ENCODE measurements around the gene NAA10.
A peak's percentile ranks its signal among the peaks of the same experiment; 100 is the strongest.

Gene NAA10

GRCh38 chrX:153926858-153927671, 7.8 kb downstream of the NAA10 start:
- DNase-seq = peak; percentile 71

DNA sequence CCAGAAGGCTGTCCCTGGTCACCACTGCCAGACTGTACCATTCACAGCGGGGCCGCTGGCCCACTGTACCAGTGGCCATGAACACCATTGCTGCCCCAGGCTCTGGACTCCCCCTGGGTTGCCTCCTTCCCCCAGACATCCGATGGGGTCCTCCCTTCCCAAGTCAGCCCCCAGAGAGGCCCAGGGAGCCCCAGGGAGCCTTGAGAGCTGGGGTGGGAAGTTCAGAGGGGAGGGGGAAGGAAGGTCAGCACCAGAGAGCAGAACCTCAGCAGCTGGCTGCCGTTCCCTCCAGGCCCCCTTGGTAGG, 8.3 kb downstream of the NAA10 start:
- DNase-seq = no peak

DNA sequence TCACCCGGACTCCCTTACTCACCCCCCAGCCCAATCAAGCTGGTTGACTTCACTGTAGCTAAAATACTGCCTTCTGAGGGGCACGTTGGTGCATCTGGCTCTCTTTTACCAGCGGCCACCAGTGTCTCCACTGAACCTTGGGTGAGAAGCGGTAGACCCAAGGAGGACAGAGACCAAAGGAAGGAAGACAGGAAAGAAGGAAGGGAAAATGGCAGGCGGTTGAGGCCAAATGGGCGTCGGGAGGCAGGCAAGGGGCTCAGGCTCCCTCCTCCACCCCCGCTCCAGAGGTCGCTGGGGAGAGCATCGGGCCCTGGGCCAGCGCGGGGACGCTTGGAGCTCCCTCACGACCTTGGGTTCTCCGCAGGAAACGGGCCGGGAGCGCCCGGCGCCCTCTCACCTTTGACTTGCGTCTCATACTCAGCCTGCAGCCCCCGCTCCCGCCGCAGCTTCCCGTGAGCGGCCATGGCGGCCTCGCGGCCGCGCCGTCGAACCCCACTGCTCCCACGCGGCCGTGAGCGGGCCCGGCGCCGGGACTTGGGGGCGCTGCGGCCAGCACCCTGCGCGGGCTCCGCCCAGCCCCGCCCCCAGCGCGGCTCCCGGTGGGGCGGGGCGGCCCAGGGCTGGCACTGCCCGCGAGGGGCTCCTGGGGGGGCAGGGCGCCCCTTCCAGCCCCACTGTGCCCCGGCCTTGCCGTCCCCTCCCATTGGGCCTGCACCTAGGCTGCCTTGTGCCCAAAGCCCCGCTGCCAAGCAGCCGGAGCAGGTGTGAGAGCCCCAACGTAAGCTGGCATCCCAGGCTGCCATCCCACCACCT, 8.9 kb downstream of the NAA10 start, which contains the start of gene ARHGAP4:
TSS of gene ARHGAP4 (minus strand) at position 526 of the 813 bp plus-strand sequence. CDS start at position 464, 62 bp downstream.
- DNase-seq = no peak

DNA sequence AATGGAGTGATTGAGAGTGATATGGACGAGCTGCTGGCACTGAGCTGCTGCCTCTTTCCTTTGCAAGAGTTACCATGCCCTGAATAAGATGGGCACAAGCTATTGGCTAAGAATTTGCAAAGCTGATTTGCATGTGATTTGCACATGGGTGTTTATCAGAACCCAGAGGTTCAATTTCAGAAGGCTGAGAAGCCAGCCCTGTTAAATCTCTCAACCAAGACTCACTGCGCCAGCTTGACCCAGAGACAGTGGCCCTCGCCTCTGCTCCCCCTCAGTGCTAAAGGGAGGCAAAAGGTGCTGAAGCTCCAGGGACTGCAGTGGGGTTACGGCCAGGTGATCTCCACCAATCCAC, 9.5 kb downstream of the NAA10 start:
- no peak for DNase-seq

DNA sequence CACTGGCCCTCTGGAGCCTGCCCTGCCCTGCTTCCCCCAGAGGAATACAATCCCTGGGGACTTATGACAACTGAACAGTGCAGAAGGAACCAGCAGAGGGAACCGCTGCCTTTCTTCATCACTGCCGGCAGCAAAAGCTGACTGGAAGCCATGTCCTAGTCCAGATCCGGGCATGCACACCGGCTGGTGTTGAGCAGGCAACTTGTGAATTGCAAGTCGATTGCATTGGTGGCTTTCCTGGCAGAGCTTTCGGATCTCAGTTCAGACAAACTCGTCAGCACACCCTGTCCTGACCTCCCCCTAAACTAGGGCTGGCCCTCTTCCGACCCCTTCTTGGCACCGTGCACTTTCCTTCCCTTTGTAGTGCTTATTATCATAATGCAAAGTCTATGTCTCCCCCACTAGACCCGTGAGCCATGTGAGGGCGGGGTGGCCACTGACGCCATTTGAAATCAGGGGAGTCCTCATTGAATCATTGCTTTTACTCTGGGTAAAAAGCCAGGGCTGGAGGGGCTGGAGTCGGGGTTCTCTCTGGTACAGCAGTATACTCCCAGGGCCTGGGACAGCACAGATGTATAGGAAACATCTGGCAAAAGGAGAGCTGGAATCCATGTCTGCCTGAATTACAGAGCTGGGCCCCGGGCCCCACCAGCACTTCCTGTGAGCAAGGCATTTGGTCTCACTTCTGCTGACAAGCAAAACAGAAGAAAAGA, 10.5 kb downstream of the NAA10 start:
- peak; percentile 73 for DNase-seq

DNA sequence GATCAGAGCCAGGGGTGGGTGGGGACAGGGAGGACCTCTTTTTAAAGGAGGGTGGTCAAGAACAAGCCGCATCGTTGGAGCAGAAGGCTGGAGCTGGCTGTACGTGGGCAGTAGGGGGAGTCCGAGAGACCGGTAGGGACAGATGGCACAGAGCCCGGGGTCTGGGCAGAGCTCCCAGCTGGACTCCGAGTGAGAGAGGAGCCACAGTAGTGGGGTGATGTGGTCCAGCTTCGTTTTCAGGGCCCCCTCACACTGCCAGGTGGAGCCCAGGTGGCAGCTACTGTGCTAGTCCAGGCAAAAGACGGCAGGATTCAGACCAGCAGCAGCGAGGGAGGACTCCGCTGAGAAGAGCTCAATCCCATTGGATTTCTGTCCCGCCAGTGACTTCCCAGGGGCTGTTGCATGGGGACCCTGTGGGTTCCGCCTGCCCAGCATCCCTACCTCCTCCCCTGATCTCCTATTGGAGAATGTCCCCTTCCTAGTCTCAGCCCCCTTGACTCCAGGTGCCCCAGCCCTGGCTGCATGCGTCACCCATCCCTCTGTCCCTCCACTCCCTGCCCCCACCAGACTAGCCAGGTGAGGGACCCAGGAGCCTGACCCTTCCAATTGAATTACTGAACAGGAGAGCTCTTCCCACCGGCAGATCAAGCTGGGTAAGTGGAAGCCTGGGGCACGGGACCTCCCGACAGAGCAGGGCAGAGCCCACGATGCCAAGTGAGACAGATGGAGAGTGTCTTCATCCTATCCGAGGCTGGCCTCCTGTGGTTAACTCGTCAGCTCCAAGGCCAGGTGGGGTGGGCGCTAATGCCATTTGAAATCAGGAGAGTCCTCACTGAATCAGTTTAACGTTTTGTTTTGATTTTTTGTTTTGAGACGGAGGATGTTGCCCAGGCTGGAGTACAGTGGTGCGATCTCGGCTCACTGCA, 11.6 kb downstream of the NAA10 start:
- DNase-seq = no peak

DNA sequence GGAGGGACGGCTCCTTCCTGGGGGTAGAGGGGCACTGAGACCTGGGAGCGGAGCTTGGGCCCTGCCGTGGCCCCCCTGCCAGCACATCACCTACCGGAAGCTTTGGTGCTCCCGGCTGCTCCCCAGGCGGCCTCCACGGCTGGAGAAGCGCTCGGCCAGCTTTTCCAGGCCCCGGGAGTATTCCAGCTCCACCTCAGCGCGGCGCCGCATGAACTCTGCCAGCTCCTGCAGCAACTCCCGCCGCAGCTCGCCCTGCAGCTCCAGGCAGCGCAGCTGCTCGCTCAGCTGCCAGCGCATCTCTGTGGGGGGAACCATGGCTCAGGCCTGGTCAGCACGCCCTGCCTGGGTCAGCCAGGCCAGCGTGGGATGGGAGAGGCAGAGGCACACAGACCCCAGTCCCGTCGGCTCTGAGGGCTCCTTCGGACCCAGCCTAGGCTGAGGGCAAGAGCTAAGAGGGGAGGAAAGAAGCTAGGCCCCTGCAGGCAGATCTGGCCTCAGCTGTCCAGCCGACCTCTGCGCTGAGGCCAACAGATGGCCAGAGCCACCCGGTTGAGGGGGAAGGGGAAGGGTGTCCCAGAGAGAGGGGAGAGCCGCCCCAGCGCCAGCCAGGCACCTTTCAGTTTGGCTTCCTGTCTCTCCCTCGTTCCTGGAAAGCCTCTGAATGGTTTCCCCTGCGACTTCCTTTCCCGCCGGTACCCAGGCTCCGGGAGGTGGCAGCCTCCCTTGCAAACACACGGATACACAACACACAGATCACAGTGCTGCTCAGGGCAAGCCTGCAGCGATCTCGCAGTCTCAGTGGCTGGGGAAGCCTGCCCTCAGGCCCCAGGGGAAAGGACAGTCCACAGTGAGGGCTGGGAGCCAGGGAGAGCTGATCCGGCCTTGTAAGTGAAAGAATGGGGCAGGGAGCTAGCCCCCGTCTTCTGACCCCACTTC, 13.1 kb downstream of the NAA10 start:
- DNase-seq = no peak

GRCh38 chrX:153921070-153921469, 13.8 kb downstream of the NAA10 start:
- DNase-seq = no peak

DNA sequence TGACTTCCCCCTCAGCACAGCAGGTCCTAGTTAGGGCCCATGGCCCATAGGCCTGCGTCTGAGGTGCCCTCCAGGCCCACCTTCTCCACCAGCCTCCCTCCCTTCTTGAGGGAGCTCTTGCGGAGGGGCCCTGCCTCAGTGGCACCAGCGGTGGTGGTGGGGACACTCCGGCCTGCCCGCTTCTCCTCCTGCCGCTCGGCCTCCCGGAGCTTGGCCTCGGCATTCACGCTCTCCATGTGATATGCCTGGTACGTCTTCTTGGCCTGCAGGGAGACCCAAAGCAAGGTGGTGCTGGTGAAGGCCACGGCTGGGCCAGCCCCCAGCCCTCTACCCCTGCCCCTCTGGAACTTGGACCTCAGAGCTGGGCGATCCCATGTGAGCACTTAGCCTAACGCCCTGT, 14.3 kb downstream of the NAA10 start:
- DNase-seq = no peak

DNA sequence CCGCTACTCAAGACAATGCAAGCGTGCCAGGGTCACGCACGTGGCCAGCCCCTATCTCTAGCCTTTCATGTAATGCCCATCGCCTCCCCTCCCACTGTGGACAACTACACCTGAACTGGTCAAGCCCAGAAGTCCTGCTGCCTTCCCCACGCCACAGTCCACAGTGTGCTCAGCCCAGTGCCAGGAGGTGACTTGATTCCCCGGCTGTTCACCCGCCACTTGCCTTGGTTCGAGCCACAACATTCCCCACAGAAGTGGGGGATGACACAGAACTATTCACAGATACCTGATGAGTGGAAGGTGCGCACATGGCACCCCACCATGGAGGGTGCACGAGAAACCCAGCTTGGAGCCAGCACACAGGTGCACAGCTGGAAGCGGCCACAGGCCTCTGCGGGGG, 15.6 kb downstream of the NAA10 start:
- no peak for DNase-seq

GRCh38 chrX:153917869-153918268, 17.0 kb downstream of the NAA10 start:
- no peak for DNase-seq

DNA sequence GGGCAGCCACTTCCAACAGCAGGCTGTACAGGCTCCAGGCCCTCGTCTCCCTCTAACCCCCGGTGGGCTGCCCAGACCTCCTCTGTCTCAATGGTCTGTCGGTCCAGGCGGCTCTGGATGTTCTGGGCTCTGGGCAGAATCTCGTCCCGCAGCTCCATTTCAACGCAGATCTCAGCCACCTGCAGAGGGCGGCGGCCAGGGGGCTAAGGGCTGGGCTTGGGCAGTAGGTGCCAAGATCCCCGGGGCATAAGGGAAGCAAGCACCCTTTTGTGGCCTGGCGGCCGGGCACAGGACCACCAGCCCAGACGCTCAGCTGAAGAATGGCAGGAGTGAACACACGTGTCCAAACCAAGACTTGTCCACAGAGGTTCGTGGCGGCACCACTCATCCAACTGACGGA, 21.1 kb downstream of the NAA10 start:
- no peak for DNase-seq

- DNase-seq = no peak
These were observed 21.6 kb downstream of the NAA10 start for GRCh38 chrX:153913211-153913610.

GRCh38 chrX:153911798-153912197, 23.0 kb downstream of the NAA10 start:
- no peak for DNase-seq

GRCh38 chrX:153910446-153910845, 24.4 kb downstream of the NAA10 start:
- DNase-seq = no peak

DNA sequence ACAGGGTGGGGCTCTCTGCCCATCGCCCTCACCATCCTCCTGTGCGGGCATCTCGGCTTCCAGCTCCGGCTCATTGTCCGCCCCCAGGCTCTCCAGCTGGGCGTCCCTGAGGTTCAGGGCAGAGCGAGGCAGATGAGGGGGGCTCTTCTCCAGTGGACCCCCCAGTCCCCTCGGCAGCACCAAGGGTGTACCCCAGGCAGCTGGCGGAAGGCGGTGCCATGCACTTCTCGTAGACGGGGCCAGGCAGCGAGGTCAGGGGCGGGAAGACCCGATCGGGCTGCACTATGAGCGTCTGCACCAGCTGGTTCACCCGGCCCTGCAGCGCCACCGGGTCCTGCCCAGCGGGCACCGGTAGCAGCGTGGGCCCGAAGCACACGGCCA, 24.9 kb downstream of the NAA10 start:
- no peak for DNase-seq

- DNase-seq = no peak
These were observed 25.5 kb downstream of the NAA10 start for GRCh38 chrX:153909024-153909979.

DNA sequence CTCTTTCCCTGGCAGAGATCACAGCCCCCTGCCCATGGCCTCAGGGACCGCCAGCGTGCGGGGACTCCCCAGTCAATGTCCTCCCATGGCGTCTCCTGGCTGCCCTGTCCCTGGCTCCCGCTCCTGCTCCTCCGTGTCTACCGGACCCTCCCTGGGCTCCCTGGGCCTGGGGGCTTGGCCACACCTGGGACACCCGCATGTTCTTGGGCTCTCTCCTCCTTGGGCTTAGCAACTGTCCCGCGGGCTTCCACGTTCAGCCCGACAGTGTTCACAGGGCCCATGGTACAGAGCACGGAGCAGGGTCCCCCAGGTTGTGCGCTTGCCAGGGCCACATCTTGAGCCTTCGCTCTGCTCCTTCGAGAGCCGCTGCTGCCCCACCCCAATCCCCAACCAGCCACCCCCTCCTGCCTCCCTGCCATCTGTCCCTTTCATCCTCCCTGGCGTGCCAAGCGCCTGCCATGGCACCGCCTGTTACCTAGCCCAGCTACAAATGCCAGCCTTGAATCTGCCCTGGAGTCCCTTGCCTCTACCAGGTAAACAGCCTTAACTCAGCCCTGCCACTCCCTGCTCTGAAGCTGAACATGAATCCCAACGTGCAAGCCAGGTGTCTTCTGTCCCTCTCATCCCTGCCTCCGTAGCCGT, 26.5 kb downstream of the NAA10 start:
- DNase-seq = no peak

DNA sequence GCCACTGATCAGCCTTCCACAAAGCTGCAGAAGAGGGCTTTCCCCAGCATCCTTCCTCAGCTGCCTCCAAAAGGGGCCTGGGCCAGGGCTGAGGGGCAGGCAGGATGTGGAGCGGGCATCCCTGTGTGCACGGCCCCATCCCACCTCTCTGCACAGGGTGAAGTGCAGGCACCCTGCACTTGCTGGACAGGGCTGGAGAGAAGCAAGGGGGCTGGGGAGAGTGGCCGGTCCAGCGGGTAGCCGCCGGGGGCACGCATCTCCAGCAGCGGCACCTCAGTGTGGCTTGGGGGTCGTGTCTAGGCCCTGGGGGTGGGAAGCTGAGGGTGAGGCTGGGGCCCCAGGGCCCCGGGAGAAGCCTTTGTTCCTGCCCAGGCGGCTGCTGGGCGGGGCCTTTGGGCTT, 27.4 kb downstream of the NAA10 start:
- DNase-seq = no peak
